GM12878 (cell line): ENCODE results near the gene GALNT6. TPM values are rescaled to one million over a fixed set of nuclear protein-coding genes. Genes with fewer than 3 reads are reported as not detected.

Experiments used
- ATAC-seq: fragments of 200-7000 bp; cut with Tn5 transposase; 3 replicates; pipeline ENCODE4 v1.9.1; 2020; ENCODE audit warnings: mild to moderate bottlenecking, moderate library complexity
- BruUV-seq: library from RNA; stranded (reverse); fragments of 400-500 nt; replicated peaks from 2 replicates; lab custom pipeline; 2021; lab: Mats Ljungman, UMichigan
- CTCF ChIA-PET: fragments of 300-600 bp; sonication (Branson Sonifier 250); formaldehyde crosslinking; extraction: SDS; loops from one replicate; lab custom pipeline; 2021; ENCODE audit warnings: inconsistent platforms; lab: Yijun Ruan, JAX
- POLR2A ChIA-PET: fragments of 350-600 bp; formaldehyde crosslinking; extraction: SDS; loops from one replicate; lab custom pipeline; 2021; ENCODE audit warnings: inconsistent platforms; lab: Charles Lee
- RAD21 ChIA-PET: fragments of 300-600 bp; sonication (Branson Sonifier 250); formaldehyde crosslinking; loops from one replicate; lab custom pipeline; 2023; ENCODE audit warnings: antibody characterized with exemption; ENCODE audit not compliant: unreplicated experiment; lab: Charles Lee
- SMC1A ChIA-PET: fragments of 300-600 bp; sonication (Branson Sonifier 250); formaldehyde crosslinking; loops from one replicate; lab custom pipeline; 2023; ENCODE audit not compliant: unreplicated experiment, uncharacterized antibody; lab: Charles Lee
- DNase-seq: peaks from one replicate; pipeline ENCODE4 v3.0.0-alpha.2; 2011; ENCODE audit warnings: low read depth, low spot score
- FAIRE-seq: peaks from 3 replicates; lab custom pipeline; 2011; peaks lifted over from hg19 to GRCh38; lab: Jason Lieb, UNC
- H2AFZ ChIP-seq: 2 replicates; pipeline ENCODE4 v1.6.0; 2011; ENCODE audit warnings: low read depth, low read length, control low read depth; ENCODE audit not compliant: control insufficient read depth
- H3K27ac ChIP-seq: 2 replicates; pipeline ENCODE4 v1.5.1; 2011; ENCODE audit warnings: control low read depth; ENCODE audit not compliant: control insufficient read depth, insufficient read depth
- H3K27me3 ChIP-seq, 2 experiments: replicated peaks in 1 of 2; 2 replicates each; pipeline versions ENCODE4 v1.6.0 to v1.6.1; 2011; ENCODE audit warnings: low read length in 1 of 2; ENCODE audit not compliant: control insufficient read depth in 2 of 2, insufficient read depth in 2 of 2
- H3K36me3 ChIP-seq, 2 experiments: 2 replicates each; pipeline ENCODE4 v1.5.1; 2011; ENCODE audit warnings: low read length in 1 of 2; ENCODE audit not compliant: control insufficient read depth in 2 of 2, insufficient read depth in 2 of 2
- H3K4me1 ChIP-seq: 2 replicates; pipeline ENCODE4 v1.6.1; 2011; ENCODE audit warnings: mild to moderate bottlenecking, low read length, moderate library complexity, mixed read lengths; ENCODE audit not compliant: control insufficient read depth, insufficient read depth
- H3K4me2 ChIP-seq: 2 replicates; pipeline ENCODE4 v1.6.0; 2011; ENCODE audit warnings: control low read depth; ENCODE audit not compliant: control insufficient read depth, insufficient read depth
- H3K4me3 ChIP-seq: fragments of 200-600 bp; sonication (generic); 2 replicates; pipeline ENCODE4 v1.5.1; 2016
- H3K79me2 ChIP-seq: 2 replicates; pipeline ENCODE4 v1.6.0; 2011; ENCODE audit warnings: low read length; ENCODE audit not compliant: control insufficient read depth, insufficient read depth
- H3K9ac ChIP-seq: 2 replicates; pipeline ENCODE4 v1.8.0; 2011; ENCODE audit warnings: low read length, control low read depth, mixed read lengths; ENCODE audit not compliant: control insufficient read depth, insufficient read depth
- H3K9me3 ChIP-seq: replicated peaks from 3 replicates; pipeline ENCODE4 v1.5.1; 2011; ENCODE audit warnings: mild to moderate bottlenecking, low read length; ENCODE audit not compliant: control insufficient read depth, insufficient read depth
- H4K20me1 ChIP-seq: 2 replicates; pipeline ENCODE4 v1.6.0; 2011; ENCODE audit not compliant: control insufficient read depth, insufficient read depth
- EED ChIP-seq: sonication (generic); IDR thresholded peaks from 2 replicates; pipeline ENCODE4 v1.6.1; 2016; ENCODE audit warnings: antibody characterized with exemption, low read depth
- EP300 ChIP-seq, 2 experiments: fragments of 150-350 bp in 1 of 2; IDR thresholded peaks; 2 replicates each; pipeline ENCODE4 v1.6.1; 2011 to 2012; ENCODE audit warnings: low read depth in 2 of 2, low read length in 2 of 2, borderline replicate concordance in 1 of 2, improper control_type of control experiment in 1 of 2, inconsistent platforms in 1 of 2; ENCODE audit not compliant: control insufficient read depth in 1 of 2
- ETV6 ChIP-seq, 2 experiments: fragments of 450-650 bp in 1 of 2; IDR thresholded peaks in 1 of 2; conservative IDR thresholded peaks in 1 of 2; 2 replicates each; pipeline ENCODE4 v1.6.1; 2014; ENCODE audit warnings: antibody characterized with exemption in 1 of 2, borderline replicate concordance in 1 of 2, low read depth in 1 of 2, mild to moderate bottlenecking in 1 of 2, moderate library complexity in 1 of 2
- FOXK2 ChIP-seq: fragments of 450-650 bp; IDR thresholded peaks from 2 replicates; pipeline ENCODE4 v1.6.1; 2017; ENCODE audit warnings: mild to moderate bottlenecking, moderate library complexity
- HDGF ChIP-seq: fragments of 450-650 bp; IDR thresholded peaks from 2 replicates; pipeline ENCODE4 v1.6.1; 2016; ENCODE audit warnings: antibody characterized with exemption
- IKZF1 ChIP-seq: fragments of 450-650 bp; conservative IDR thresholded peaks from 2 replicates; pipeline ENCODE4 v1.6.1; 2017; ENCODE audit warnings: antibody characterized with exemption, mild to moderate bottlenecking
- IKZF2 ChIP-seq, 2 experiments: fragments of 450-650 bp; IDR thresholded peaks; 2 replicates each; pipeline ENCODE4 v1.6.1; 2017; ENCODE audit warnings: mild to moderate bottlenecking in 2 of 2, moderate library complexity in 2 of 2
- MEF2A ChIP-seq: IDR thresholded peaks from 2 replicates; pipeline ENCODE4 v1.6.1; 2011; ENCODE audit warnings: low read depth, mild to moderate bottlenecking, low read length, moderate library complexity; ENCODE audit not compliant: insufficient read depth
- MEF2B ChIP-seq: fragments of 450-650 bp; IDR thresholded peaks from 2 replicates; pipeline ENCODE4 v1.6.1; 2018; ENCODE audit warnings: mild to moderate bottlenecking, moderate library complexity; ENCODE audit not compliant: partially characterized antibody, poor library complexity, severe bottlenecking
- NBN ChIP-seq: fragments of 450-650 bp; IDR thresholded peaks from 2 replicates; pipeline ENCODE4 v1.6.1; 2016
- NFIC ChIP-seq: IDR thresholded peaks from 2 replicates; pipeline ENCODE4 v1.6.1; 2012; ENCODE audit warnings: low read depth, mild to moderate bottlenecking, inconsistent platforms, low read length, moderate library complexity
- NFYB ChIP-seq: IDR thresholded peaks from 2 replicates; pipeline ENCODE4 v1.6.1; 2011; ENCODE audit warnings: low read depth, mild to moderate bottlenecking, low read length, improper control_type of control experiment, moderate library complexity; ENCODE audit not compliant: insufficient read depth
- NR2C2 ChIP-seq: IDR thresholded peaks from 2 replicates; pipeline ENCODE4 v1.6.1; 2011; ENCODE audit warnings: borderline replicate concordance, low read depth; ENCODE audit not compliant: control insufficient read depth, insufficient read length
- PBX3 ChIP-seq: IDR thresholded peaks from 2 replicates; pipeline ENCODE4 v1.6.1; 2011; ENCODE audit warnings: mild to moderate bottlenecking, low read depth, low read length, moderate library complexity; ENCODE audit not compliant: insufficient replicate concordance
- YBX1 ChIP-seq: fragments of 450-650 bp; IDR thresholded peaks from 2 replicates; pipeline ENCODE4 v1.6.1; 2016; ENCODE audit warnings: antibody characterized with exemption
- ZNF24 ChIP-seq: fragments of 450-650 bp; IDR thresholded peaks from 2 replicates; pipeline ENCODE4 v1.6.1; 2017; ENCODE audit warnings: antibody characterized with exemption, mild to moderate bottlenecking
- WGBS: methylation state at CpG from one replicate; pipeline ENCODE4 v1.1.6; 2016; ENCODE audit warnings: low lambda C conversion rate; ENCODE audit not compliant: insufficient replicate concordance, insufficient coverage; ENCODE audit errors: missing lambda C conversion rate; 5-methylcytosine and 5-hydroxymethylcytosine counted together
- in situ Hi-C: fragments of 300-500 bp; cut with MboI; formaldehyde crosslinking; loops from 9 replicates; pipeline ENCODE4 v1.14.3; 2018; ENCODE audit warnings: mixed read lengths
- intact Hi-C: fragments of 100-400 bp; cut with micrococcal nuclease; formaldehyde crosslinking; loops from one replicate; pipeline ENCODE4 v1.14.2; 2022; ENCODE audit not compliant: unreplicated experiment
- polyA plus RNA-seq, 11 experiments: library from polyadenylated mRNA; depleted of rRNA in 4 of 11; unstranded in 6 of 11; stranded (reverse) in 5 of 11; fragments of >200 nt; fragmentation: Nextera tagmentation in 4 of 11; fragmentation: Illumina TruSeq in 1 of 11; extraction: Ambion mirVana in 4 of 11; extraction: Trizol in 1 of 11; gene quantifications; 1 replicate in 1 of 11; 2 replicates in 10 of 11; pipeline versions ENCODE4 v1.2.1 to v1.2.3, GENCODE V29; 2011 to 2016; ENCODE audit warnings: inconsistent platforms in 2 of 11, missing spikeins in 2 of 11, low read depth in 1 of 11
- total RNA-seq, 4 experiments: library from RNA; depleted of rRNA in 3 of 4; stranded (reverse); fragments of >200 nt in 3 of 4; fragmentation: Illumina TruSeq in 1 of 4; extraction: Trizol in 1 of 4; gene quantifications; 2 replicates each; pipeline versions ENCODE4 v1.2.1 to v1.2.3, GENCODE V29; 2013 to 2021
- TF ChIP-seq, protein P1 (sequence below): fragments of 450-650 bp; IDR thresholded peaks from 2 replicates; pipeline ENCODE4 v1.6.1; 2017; ENCODE audit warnings: low read depth, mild to moderate bottlenecking, moderate library complexity
- TF ChIP-seq, protein P2 (sequence below): fragments of 450-650 bp; IDR thresholded peaks from 2 replicates; pipeline ENCODE4 v1.6.1; 2016; ENCODE audit warnings: mild to moderate bottlenecking

The GALNT6 gene
- total and polyA plus RNA-seq, 10 of the 15 experiments (the other 5 are each of a cell fraction or from before 2014, with no cell fraction given) = 6.6 to 40.4 (median 23.7) TPM

- peak overlapping the region; percentile 41; the same call in 1 of the 2 replicates for H3K4me3 ChIP-seq
- CTCF ChIA-PET = interaction anchor here (0.6 to 2.7 kb wide), 6 partner anchors 8 to 562 kb away, joined by 3 to 23 read pairs (median 3); no protein-coding TSS in a partner anchor
- POLR2A ChIA-PET = interaction anchor here (0.6 to 1.3 kb wide), 3 partner anchors 29 to 662 kb away, joined by 3 to 5 read pairs (median 3); no protein-coding TSS in a partner anchor
- FAIRE-seq = peak; percentile 92
- DNase-seq = peak; percentile 77
- SMC1A ChIA-PET = interaction anchor here (0.6 to 2.5 kb wide), 9 partner anchors 9 to 340 kb away, joined by 3 to 18 read pairs (median 3); partner anchors contain the start of gene SMAGP
- peaks cover 41% of the 10 kb centered on the region for H3K4me1 ChIP-seq
- peak overlapping the region; percentile 82 for H3K4me2 ChIP-seq
- peak overlapping the region; percentile 71 for H2AFZ ChIP-seq
- no TSS peak for BruUV-seq
- H4K20me1 ChIP-seq = no peaks in the 10 kb centered on the region
- H3K9me3 ChIP-seq = no peaks in the 10 kb centered on the region
- peak overlapping the region; percentile 83 for H3K27ac ChIP-seq
- peak overlapping the region; percentile 51 for H3K9ac ChIP-seq
- intact Hi-C loops = loop anchor here (10.0 kb wide), 1 partner anchor 562 kb away; the partner anchor contains the start of gene ATF1
- H3K36me3 ChIP-seq = no peaks in the 10 kb centered on the region
- no peaks in the 10 kb centered on the region for H3K27me3 ChIP-seq
- H3K79me2 ChIP-seq = peaks cover 23% of the 10 kb centered on the region
- peak; percentile 43 for ATAC-seq
- in situ Hi-C loops = no loop called here
- RAD21 ChIA-PET = interaction anchor here (0.9 to 1.7 kb wide), 2 partner anchors 12 to 14 kb away, joined by 3 to 14 read pairs; no protein-coding TSS in a partner anchor
- 51% methylated on average over 7 of the region's 7 CpGs for WGBS
- TF ChIP-seq MEF2B (peak; percentile 11), NFIC (peak; percentile 47), EP300 (IDR thresholded peaks at IDR 0.05; ENCODE audit: borderline replicate concordance in 1 of 2, control insufficient read depth in 1 of 2, low read depth in 2 of 2, low read length in 2 of 2) (0 out of 4 replicates have a peak, but pooled peaks of 1 of the 2 experiments have one; percentile 12), NFYB (peak; percentile 56), ZNF24 (no peak), NR2C2 (no peak), YBX1 (no peak), NBN (peak; percentile 45; the same call in 1 of the 2 replicates), PBX3 (peak; percentile 82), IKZF2 (IDR thresholded peaks at IDR 0.05) (peak; percentile 68 to 70), IKZF1 (no peak; the same call in 1 of the 2 replicates), EED (peak; percentile 88), MEF2A (peak; percentile 34; the same call in 1 of the 2 replicates), ETV6 (conservative IDR thresholded peaks at IDR 0.05 in 1 of 2, IDR thresholded peaks at IDR 0.05 in 1 of 2; ENCODE audit: borderline replicate concordance in 1 of 2, low read depth in 1 of 2) (peak in 1 of 2 experiments; percentile 54; a peak in 1 of 4 replicates), FOXK2 (no peak), HDGF (0 out of 2 replicates have a peak, but pooled peaks have one; percentile 45)
- TF ChIP-seq, protein P1, sequence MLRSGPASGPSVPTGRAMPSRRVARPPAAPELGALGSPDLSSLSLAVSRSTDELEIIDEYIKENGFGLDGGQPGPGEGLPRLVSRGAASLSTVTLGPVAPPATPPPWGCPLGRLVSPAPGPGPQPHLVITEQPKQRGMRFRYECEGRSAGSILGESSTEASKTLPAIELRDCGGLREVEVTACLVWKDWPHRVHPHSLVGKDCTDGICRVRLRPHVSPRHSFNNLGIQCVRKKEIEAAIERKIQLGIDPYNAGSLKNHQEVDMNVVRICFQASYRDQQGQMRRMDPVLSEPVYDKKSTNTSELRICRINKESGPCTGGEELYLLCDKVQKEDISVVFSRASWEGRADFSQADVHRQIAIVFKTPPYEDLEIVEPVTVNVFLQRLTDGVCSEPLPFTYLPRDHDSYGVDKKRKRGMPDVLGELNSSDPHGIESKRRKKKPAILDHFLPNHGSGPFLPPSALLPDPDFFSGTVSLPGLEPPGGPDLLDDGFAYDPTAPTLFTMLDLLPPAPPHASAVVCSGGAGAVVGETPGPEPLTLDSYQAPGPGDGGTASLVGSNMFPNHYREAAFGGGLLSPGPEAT = peak; percentile 42; the same call in 1 of the 2 replicates
- TF ChIP-seq, protein P2, sequence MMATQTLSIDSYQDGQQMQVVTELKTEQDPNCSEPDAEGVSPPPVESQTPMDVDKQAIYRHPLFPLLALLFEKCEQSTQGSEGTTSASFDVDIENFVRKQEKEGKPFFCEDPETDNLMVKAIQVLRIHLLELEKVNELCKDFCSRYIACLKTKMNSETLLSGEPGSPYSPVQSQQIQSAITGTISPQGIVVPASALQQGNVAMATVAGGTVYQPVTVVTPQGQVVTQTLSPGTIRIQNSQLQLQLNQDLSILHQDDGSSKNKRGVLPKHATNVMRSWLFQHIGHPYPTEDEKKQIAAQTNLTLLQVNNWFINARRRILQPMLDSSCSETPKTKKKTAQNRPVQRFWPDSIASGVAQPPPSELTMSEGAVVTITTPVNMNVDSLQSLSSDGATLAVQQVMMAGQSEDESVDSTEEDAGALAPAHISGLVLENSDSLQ = peak; percentile 94
Observed at GRCh38 chr12:51326698-51327439, 64.3 kb downstream of the GALNT6 start.
